Measurements from ENCODE around the gene MGMT.

MGMT gene

DNA sequence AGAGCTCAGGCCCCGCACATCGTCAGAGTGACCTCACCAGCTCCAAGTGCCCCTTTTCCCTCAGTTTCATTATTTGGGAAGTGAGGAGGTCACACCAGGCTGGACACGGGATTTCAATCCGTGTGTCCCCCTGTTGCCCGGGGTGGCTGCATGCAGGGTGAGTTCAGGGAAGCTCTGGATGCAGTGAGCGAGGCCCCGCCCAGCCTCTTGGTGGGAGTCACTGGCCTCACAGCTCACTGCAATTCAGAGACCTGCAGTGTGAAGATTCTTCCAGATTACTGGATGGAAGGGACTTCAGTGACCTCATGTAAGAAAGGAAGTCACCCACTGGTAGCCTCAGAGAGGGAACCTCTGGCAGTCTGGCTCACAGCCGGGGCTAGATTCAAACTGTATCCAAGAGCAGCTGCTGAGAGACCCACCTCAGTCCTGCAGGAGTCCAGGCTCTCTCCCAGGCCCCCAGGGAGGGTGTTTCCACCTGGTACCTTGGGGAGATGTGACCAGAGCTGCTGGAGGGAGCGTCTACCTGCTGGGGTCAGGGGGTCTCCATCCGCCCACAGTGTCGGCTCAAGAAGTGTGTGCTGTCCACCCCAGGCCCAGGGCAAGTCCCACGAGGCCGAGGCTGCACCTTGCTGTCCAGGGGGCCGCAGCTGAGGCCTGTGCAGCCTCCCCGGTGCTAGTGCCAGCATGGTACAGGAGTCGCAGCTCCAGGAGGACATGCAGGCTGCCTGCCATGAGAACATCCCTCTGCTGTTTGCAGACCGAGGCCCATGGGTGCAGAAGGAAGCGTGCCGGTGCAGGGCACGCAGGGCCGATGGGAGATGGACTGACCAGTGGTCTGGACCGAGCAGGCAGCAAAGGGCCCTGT, 54.4 kb downstream of the MGMT start:
- no peak for DNase-seq

DNA sequence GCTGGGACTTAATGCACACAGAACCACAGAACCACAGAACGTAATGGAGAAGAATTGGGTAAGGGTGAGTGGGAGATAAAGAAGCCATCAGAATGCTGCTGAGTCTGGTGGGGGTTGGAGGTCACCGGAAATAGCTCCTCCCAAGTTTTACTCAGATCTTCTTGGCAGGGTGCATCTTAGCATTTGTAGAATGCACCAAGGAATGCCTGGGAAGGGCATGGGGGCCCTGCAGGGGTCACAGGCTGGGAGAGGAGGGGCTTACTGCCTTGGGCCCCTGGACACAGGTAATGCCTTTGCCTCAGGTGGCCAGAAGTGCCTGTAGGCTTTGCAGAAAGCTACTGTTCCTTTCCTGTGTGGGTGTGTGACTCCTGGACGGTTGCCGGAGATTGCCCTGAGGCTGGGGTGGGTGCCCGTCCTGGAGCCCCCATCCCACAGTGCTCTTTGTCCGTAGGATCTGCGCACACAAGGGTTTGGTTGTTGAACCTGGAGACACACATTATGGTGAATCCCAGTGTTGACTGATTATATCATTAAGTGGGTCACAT, 55.1 kb downstream of the MGMT start:
- no peak for DNase-seq

DNA sequence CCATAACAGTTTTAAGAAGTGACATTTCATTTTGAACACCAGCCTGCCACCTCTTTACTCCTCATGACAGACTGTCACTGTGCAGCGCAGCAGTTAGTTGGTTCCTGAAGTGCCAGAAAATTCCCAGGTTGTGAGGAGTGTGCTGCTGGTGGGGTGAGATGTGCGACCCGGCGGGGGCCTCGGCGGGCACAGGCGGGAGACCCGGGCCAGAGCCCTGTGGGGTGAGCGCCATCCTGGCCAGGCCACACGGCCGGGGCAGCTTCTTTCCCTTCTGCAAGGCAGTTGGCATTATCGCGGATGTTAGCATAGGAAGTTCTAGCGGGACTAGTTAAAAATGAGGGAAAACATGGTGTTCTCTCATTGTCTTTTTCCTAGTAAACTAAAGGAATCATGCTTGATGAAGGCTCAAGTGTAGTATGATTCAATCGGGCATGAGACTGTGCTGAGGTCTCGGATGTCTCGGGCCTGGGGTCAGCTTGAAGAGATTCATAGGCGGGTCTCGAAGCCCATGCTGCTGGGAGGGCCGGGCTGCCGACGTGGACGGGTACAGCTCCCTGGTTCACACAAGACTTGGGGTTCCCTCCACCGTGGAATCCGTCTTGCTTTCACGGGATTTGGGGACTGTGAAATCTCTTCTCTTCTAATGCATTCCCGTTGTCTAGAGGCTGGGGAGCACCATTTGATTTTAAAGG, 56.1 kb downstream of the MGMT start:
- no peak for DNase-seq

DNA sequence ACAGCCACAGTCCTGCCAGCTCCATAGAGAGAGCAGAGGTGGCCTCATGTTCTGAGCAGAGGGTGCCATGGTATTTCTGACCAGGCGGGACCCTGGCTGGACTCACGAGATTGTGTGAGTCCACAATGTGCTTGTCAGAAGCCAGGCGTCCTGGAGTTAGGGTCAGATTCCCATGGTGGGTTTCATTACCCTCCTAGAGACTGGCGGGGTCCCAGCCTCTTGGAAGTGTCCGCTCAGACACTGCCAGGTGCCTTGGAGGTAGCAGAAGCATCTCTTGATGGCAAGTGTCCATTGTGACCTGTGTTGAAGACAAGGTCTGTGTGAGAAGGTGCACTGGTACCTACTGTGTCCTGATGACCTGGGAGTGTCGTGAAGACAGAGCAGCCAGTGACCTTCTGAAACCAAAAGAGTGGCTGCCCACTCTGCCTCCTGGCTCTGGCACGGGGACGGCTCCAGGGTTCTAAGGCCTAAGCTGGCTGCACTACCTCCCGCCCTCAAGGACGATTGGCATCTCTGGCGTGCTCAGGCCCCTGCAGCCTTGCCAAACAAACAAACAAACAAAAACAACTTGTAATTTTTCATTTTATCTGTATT, 56.8 kb downstream of the MGMT start:
- no peak for DNase-seq

DNA sequence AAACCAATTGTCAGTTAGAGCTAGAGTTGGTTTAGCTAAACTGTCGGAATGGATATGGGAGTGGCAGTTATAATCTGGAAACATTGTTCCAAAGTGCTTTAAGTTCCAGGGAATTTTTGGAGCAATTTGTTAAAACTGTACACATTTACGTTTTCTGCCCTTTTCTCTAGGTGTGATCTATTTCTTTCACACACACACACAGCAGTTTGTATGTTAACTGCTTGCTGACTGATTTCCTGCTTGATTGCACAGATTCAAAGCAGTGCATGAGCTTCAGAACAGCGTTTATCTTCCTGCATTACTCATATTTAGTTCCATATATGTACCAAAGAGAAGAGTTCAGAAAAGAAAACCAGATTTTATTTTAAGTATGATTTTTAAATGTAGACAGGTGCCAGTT, 57.9 kb downstream of the MGMT start:
- DNase-seq: no peak

DNA sequence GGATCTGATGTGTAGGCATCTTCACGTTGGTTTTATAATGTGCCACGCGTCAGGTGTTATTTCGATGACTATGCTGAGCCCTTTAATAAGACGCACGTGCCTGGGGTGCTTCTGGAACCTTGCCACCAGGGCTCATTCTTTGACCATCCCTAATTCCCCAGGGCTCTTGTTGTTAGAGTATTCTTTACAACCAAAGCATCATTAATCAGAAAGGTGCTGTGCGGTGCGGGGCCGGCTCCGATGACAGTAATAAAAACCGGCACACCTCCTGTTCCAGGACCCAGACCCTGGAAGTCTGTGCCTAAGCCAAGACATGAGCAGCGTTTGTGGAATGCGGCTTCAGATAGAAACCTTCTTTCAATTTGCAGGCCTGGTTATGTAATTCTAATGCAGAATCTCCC, 58.4 kb downstream of the MGMT start:
- no peak for DNase-seq

DNA sequence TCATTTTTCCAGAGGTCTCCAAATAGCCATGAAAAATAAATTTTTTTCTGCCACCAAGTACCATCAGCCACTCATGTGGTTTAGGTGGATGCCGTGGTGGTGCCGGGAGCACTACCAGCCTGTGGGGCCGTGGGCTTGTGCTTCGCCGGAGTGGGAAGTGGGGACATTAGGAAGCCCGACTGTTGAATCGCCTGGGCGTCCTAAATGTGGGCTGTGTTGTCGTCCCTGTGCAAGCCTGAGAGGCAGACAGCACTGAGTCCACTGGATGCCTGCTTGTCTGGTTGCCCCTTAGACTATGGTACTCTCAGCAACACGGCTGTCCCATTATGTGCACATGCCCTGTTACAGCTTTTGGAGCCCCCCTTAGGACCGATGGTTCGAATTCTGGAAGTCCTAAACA, 59.9 kb downstream of the MGMT start:
- no peak for DNase-seq

DNA sequence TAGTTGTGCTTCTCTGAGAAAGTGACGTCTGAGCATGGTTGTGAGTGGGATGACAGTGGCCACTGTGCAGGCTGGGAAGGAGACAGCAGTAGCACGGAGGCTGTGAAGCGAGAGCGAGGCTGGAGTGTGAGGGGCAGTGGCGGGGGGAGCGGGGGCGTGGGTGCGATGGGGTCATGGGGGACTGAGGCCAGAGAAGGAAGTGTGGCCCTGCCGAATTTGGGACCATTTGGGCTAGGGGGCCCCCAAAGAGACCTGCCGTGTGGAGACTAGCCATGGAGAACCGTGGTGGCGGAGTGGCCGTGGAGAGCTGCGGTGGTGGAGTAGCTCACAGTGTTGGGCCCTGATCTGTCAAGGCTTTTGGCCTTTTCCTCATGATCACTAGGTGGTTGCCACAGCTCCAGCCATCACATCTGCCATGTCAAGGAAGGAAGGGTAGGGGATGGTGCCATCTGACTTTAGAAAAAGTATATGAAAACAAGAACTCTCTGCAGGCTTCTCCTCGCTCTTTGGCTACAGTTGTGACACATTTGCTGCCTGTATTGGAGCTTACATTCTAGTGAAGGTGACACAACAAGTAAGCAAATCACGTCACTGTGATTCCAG, 61.4 kb downstream of the MGMT start:
- DNase-seq: no peak

DNA sequence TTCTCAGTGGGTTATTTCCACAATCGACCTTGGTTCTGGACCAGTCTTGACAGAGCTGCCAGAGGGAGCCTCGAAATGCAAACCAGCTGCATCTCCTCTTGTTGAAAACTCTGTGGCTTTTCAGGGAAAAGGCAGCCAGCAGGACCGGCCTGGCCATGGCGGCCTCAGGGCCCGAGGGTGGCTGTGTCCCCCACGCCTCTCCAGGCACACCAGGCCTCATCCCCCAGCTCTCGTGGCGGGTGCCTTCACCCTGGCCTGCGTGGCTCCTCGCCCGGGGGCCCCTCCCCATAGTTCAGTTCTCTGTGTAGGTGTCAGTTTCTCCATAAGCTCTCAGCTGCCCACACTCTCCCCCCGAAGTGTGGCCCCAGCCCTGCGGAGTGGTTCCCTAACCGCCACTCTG, 63.5 kb downstream of the MGMT start:
- no peak for DNase-seq

DNA sequence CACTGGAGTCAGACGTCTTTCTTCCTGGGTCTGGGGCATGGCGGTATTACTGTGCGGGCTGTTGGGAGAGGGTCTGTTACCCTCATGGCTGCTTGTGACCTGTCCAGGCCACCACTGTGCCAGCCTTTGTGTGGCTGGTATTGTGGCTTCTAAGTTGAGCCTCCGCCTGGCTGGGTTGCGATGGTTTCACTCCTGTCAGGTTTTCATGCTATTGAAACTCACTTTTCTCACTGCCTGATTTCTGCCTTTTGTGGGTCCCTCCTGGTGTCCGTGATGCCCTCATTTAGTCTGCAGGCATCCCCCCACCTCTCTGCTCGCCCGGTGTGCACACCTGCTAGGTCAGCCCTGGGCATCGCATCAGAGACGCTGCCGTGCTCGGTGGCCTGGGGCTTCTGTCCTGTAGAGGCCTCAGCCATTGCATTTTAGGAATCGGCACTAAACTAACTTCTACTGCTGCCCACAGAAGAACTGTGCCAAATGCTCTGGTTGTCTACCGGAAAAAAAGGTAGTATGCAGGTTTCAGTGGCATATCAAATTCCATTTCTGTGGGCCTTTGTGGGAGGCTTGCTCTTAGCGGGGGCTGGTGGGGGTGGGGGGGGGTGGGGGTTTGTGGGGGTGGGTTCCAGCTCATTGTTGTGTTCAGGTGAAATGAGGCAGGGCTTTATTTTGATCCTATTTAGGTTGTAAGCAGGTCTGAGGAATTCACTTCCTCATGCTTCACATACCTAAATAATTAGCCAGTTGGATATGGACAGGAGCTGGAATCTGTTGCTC, 64.3 kb downstream of the MGMT start:
- no peak for DNase-seq

DNA sequence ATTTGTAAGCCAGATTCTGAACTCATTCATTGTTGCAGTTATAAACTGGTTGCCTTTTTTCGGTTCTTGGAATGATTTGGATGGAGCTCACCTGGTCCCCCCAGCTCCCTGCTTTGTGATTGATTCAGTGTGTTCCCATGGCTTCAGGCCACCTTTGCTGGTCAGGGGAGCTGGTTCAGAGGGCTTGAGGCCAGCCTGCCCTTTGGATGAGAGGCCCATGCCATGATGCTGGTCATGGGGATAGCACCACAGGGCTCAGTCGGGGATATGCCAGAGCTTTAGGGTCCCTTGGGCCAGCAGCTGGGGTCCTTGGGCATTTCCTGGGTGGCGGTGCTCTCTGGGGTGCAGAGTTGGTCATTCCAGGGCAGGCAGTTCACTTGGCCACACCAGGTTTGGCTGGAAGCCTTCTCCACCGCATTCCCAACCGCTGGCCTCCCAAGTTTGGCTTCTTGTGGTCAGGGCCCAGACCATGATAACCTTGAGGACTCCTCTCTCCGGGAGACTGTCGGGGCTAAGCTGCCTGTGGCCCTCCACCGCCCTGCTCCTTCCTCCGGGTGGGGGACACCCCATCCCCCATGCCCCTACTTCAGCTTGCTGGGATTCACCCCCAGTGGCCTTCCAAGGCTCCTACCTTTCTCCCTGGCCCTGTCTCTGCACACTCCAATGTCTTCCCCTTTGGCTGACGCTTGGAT, 65.1 kb downstream of the MGMT start:
- DNase-seq: no peak

DNA sequence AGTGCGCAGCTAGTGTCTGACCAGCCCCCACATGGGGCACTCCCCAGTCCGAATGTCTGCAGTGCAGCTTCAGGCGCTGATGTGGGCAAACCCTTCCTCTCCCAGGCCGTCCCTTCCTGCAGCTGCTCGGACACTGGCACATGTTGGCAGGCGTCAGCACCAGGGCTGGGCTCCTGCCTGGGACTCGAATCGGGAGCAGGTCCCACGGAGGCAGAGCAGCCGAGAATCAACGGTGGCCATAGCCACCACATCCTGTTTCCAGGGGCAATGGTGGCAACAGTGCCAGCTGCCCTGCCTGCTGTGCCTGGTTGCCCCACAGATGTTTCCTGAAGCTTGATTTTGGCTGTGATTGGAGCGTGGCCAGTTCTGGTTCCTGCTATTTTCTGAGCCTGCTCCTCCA, 65.8 kb downstream of the MGMT start:
- DNase-seq: no peak

DNA sequence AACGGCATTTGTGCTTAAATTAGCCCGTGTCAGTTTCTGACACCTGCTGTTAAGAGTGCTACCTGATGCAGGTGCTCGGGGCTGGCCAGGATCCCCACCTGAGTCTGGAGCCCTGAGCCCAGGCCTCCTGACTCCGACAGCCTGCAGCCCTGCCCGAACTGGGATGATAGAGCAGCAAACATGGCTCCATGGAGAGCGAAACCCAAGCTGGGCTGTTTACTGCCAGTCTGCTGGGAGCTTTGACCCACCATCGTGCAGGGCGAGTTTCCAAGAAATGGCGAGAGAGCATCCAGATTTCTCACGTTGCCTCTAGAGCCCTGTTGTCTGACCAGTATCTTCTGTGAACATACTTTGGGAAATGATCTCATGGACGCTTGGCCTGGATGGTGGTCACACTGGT, 66.2 kb downstream of the MGMT start:
- DNase-seq: no peak

DNA sequence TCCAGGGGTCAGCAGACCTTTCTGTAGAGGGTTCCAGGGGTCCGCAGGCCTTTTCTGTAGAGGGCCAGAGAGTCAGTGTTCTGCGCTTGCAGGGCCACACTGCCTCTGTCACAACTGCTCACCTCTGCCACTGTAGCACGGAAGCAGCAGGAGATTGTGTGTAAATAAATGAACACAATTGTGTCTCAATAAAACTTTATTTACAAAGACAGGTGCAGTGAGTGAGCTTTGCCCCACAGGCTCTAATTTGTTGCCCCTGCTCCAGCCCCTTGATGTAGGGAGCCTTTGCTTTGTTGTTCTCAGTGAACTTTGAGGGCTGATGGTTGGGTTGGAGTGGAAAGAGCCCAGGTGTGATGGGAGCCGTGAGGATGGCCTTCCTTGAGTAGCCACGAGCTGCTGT, 67.8 kb downstream of the MGMT start:
- DNase-seq: no peak

DNA sequence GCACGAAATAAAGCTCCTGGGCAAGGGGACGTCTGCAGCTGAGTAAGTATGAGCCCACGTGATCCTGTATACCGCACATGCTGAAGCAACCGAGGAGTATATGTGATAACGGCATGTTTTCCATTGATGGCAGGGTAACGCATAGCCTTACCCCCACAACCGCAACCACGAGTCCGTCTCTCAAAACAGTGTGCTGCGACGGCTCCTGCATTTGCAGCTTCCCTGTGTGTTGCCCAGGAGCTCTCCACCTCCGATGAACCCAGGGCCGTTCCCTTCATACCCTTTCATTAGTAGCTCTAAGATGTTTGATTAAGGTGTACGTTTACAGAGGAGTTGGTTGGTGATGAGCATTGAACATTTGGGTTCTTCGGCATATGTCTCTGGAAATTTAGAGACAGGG, 69.3 kb downstream of the MGMT start:
- DNase-seq: no peak

DNA sequence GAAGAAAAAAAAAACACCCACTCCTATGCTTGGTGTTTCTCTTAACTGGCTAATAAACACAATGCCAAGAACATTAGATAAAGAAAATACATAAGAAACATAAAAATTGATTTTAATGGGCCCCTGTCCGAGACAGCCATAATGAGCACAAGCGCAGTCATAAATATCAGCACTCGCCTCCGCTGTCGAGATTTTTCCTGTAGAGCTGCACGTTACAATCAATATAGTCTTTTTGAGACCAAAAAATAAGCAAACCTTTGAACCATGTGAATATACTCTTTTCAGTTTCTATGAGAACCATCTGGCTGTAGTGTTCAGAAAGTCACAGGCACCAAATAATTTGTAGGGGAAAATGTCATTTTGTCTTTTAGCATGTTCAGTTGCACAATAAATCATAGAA, 70.1 kb downstream of the MGMT start:
- no peak for DNase-seq

DNA sequence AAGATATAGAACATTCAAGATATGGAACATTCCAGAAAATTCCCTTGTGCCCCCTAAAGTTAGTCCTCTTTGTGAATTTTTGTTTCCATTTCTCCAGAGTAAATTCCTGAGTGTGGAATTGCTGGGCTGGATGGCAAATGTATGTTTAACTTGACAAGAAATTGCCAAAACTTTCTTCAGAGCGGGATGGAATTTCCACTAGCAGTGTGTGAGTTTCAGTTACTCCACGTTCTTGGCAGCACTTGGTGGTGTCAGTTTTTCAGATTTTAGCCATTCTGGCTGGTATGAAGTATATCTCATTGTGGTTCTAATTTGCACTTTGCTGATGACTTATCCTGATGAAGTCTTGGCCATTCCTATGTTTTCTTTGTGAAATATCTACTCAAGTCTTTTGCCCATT, 71.2 kb downstream of the MGMT start:
- no peak for DNase-seq

DNA sequence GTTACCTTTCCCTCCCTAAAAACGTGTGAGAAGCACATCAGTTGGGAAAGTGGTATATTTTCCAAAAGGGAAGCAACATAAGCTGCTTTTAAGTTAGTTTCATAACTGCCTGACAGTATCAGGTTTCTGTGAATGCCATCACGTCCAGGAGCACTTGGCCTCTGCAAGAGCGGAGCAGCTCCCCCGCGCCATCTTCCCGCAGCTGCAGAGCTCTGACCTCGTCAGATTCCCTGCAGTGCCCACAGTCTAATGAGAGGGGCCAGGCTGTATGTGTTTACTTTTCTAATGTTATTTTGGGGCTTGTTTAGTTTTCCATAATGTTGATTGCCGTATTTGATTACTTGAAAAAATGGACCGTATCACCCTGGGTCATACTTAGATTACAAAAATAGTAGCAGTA, 74.2 kb downstream of the MGMT start:
- DNase-seq: no peak

DNA sequence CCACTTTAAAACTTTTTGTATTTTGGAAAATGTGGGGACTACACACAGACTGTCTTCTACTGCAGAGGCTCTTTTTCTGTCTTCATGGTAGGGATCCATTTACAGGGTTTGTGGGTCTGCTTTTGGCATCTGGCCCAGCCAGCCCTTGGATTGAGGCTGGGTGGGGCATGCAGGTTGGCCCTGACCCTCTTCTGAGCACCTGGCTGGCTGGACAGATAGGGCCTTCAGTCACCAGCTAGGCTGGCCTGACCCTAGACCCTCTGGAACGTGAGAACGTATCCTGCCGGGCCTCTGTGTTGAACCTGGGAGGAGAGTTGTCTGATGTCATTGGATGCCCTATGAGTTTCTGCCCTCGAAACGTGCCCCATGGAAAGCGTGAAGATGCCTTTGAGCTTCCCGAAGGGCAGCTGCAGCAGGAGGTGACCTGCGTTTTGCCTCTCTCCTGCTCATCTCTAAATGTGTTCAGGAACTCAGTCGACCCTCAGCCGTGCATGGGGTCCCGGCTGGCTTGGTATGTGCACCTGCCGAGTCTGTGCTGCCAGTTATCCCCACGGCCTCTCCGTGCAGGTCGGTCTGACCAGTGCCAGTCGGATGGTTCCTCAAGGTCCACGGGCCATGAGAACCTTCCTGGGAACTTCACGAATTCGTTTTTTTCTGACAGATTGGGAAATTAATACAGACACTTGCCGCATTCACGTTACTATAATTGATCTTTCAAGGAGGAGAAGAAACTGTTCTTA, 74.9 kb downstream of the MGMT start:
- DNase-seq: no peak

DNA sequence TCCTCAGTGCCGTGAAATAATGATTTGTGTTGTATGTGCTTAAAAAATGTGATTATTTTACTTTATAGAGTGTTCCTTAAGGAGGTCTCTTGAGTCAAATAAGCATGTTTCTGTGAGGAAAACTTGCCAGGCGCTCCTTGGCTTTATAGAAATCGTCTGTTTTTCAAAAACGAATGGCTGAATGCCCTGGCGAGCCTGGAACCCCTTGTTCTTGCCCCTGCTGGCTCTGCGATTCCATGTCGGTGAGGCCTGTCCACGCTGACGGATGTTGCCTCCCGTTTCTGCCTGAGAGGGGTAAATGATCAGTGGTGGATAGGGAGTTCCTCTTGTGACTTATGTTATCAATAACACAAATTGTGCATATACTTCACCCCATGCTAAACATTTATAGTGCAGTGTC, 75.5 kb downstream of the MGMT start:
- no peak for DNase-seq
